ENCODE results near the gene APOA4.

APOA4 gene

GRCh38 chr11:116772443-116773202 lies 50.5 kb downstream of the APOA4 start, which contains the start of gene BUD13:
Gene BUD13, minus strand, starts transcription at chr11:116772987. Its CDS starts 23 bp downstream, at chr11:116772964.
- peak; percentile 93 for DNase-seq

DNA sequence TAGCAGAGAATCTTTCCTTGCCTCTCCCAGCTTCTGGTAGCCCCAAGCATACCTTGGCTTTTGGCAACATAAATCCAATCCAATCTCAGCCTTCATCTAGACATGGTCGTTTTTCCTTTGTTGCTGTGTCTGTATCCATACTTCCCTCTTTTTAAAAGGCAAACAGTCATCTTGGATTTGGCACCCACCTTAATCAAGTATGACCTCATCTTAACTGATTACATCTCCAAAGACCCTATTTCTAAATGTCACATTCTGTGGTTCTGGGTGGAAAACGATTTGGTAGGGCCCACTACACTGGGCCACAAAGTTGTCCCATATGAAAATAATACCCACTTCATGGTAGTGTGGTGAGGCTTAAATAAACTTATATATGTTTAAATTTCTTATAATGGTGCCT lies 51.2 kb downstream of the APOA4 start:
- no peak for DNase-seq

All from hematopoietic multipotent progenitor cell treated with erythropoietin and hydrocortisone succinate and interleukin-3 and kit ligand, for 6 days (in vitro differentiated cells).